SU-DHL-6 (cell line): ENCODE results near the gene ZNF513.

Source experiments
- H2AFZ ChIP-seq: fragments of 200-600 bp; sonication (generic); 2 replicates; pipeline ENCODE4 v1.6.1; 2014; ENCODE audit warnings: low read depth, mild to moderate bottlenecking, moderate library complexity, mixed read lengths, antibody characterized with exemption, low read length; ENCODE audit not compliant: severe bottlenecking
- H3F3A ChIP-seq: fragments of 200-600 bp; shearing (Covaris generic); 2 replicates; pipeline ENCODE4 v1.6.0; 2016; ENCODE audit warnings: antibody characterized with exemption, mild to moderate bottlenecking; ENCODE audit not compliant: insufficient read depth
- H3K27ac ChIP-seq: fragments of 200-600 bp; sonication (generic); 2 replicates; pipeline ENCODE4 v1.5.1; 2016; ENCODE audit warnings: low read depth, mild to moderate bottlenecking, low read length, moderate library complexity, mixed read lengths
- H3K27me3 ChIP-seq: fragments of 200-600 bp; sonication (generic), shearing (Covaris generic); 2 replicates; pipeline ENCODE4 v1.6.0; 2014; ENCODE audit warnings: mild to moderate bottlenecking, low read length
- H3K36me3 ChIP-seq: fragments of 200-600 bp; sonication (generic); 2 replicates; pipeline ENCODE4 v1.6.1; 2014; ENCODE audit warnings: mild to moderate bottlenecking, low read length, mixed read lengths
- H3K4me2 ChIP-seq: fragments of 300-600, 200-600 bp; shearing (Covaris generic), sonication (generic); 2 replicates; pipeline ENCODE4 v1.6.0; 2014; ENCODE audit warnings: low read length, low read depth, mild to moderate bottlenecking; ENCODE audit not compliant: poor library complexity, severe bottlenecking
- H3K4me3 ChIP-seq: fragments of 200-600 bp; sonication (generic); 2 replicates; pipeline ENCODE4 v1.5.1; 2014; ENCODE audit warnings: antibody characterized with exemption, low read length, mild to moderate bottlenecking, mixed read lengths; ENCODE audit not compliant: insufficient read depth, poor library complexity, severe bottlenecking
- H3K79me2 ChIP-seq: fragments of 200-600 bp; sonication (generic); 2 replicates; pipeline ENCODE4 v1.6.1; 2014; ENCODE audit warnings: mild to moderate bottlenecking, low read length, moderate library complexity; ENCODE audit not compliant: insufficient read depth
- H3K9ac ChIP-seq: fragments of 200-600 bp; sonication (generic); 2 replicates; pipeline ENCODE4 v1.7.0; 2014; ENCODE audit warnings: mild to moderate bottlenecking, low read length
- H3K9me2 ChIP-seq: fragments of 200-600 bp; sonication (generic); replicated peaks from 2 replicates; pipeline ENCODE4 v1.6.1; 2014; ENCODE audit warnings: low read length; ENCODE audit not compliant: insufficient read depth
- H3K9me3 ChIP-seq: fragments of 200-600 bp; sonication (generic); 2 replicates; pipeline ENCODE4 v1.6.1; 2014; ENCODE audit warnings: low read length, mixed read lengths; ENCODE audit not compliant: insufficient read depth
- H4K20me1 ChIP-seq: fragments of 200-600 bp; sonication (generic); 2 replicates; pipeline ENCODE4 v1.6.1; 2014; ENCODE audit warnings: low read depth, mild to moderate bottlenecking, antibody characterized with exemption, low read length, moderate library complexity, mixed read lengths
- CTCF ChIP-seq: fragments of 200-600 bp; sonication (generic); IDR thresholded peaks from one replicate; pipeline ENCODE4 v1.5.1; 2017; ENCODE audit warnings: antibody characterized with exemption, mild to moderate bottlenecking, low read length, moderate library complexity; ENCODE audit not compliant: insufficient read depth, poor library complexity, severe bottlenecking
- EZH2phosphoT487 ChIP-seq: fragments of 200-600 bp; sonication (generic), shearing (Covaris generic); conservative IDR thresholded peaks from 2 replicates; pipeline ENCODE4 v1.6.1; 2018; ENCODE audit warnings: mild to moderate bottlenecking, antibody characterized with exemption, low read length, moderate library complexity, mixed read lengths

Gene ZNF513

GRCh38 chr2:27390822-27391679 is 10.5 kb upstream of the ZNF513 start:
- no peak overlapping the region for H3K4me3 ChIP-seq
- no peak overlapping the region for H3K27ac ChIP-seq
- no peaks in the 10 kb centered on the region for H3K9me2 ChIP-seq
- no peaks in the 10 kb centered on the region for H3K9me3 ChIP-seq
- no peak overlapping the region for H2AFZ ChIP-seq
- H3K36me3 ChIP-seq, result peaks cover 7% of the 10 kb centered on the region; the same call in 1 of the 2 replicates
- peaks cover 16% of the 10 kb centered on the region; the same call in 1 of the 2 replicates for H4K20me1 ChIP-seq
- no peaks in the 10 kb centered on the region for H3K27me3 ChIP-seq
- H3K9ac ChIP-seq, result no peak overlapping the region
- TF ChIP-seq CTCF (no peak), EZH2phosphoT487 (no peak)
- peaks cover 80% of the 10 kb centered on the region for H3K79me2 ChIP-seq
- no peaks in the 10 kb centered on the region for H3F3A ChIP-seq
- H3K4me2 ChIP-seq, result no peak overlapping the region

GRCh38 chr2:27381577-27382181 is 1.1 kb upstream of the ZNF513 start:
- no peak overlapping the region for H3K9ac ChIP-seq
- TF ChIP-seq CTCF (no peak), EZH2phosphoT487 (no peak)
- H3K36me3 ChIP-seq, result peaks cover 21% of the 10 kb centered on the region; the same call in 1 of the 2 replicates

GRCh38 chr2:27379836-27380625 is 503 bp downstream of the ZNF513 start:
- Histone ChIP-seq H3K4me3 (peak overlapping the region; percentile 81), H3K9me3 (no peaks in the 10 kb centered on the region), H2AFZ (no peak overlapping the region), H3K36me3 (0 out of 2 replicates have a peak, but pooled peaks cover 9% of the 10 kb centered on the region), H4K20me1 (no peaks in the 10 kb centered on the region), H3K9ac (peak overlapping the region; percentile 78), H3K27me3 (no peaks in the 10 kb centered on the region), H3K9me2 (no peaks in the 10 kb centered on the region), H3K4me2 (peak overlapping the region; percentile 80), H3K27ac (peak overlapping the region; percentile 75), H3F3A (peaks cover 30% of the 10 kb centered on the region), H3K79me2 (0 out of 2 replicates have a peak, but pooled peaks cover 7% of the 10 kb centered on the region)
- TF ChIP-seq CTCF (no peak), EZH2phosphoT487 (no peak)

More at GRCh38 chr2:27381577-27382181, 1.1 kb upstream of the ZNF513 start:
- no peak overlapping the region for H3K4me3 ChIP-seq
- peak overlapping the region; percentile 75 for H3K27ac ChIP-seq
- H2AFZ ChIP-seq, result no peak overlapping the region
- 0 out of 2 replicates have a peak, but pooled peaks cover 7% of the 10 kb centered on the region for H3K79me2 ChIP-seq
- H4K20me1 ChIP-seq, result no peaks in the 10 kb centered on the region
- H3K9me2 ChIP-seq, result no peaks in the 10 kb centered on the region
- no peaks in the 10 kb centered on the region for H3K9me3 ChIP-seq
- no peaks in the 10 kb centered on the region for H3K27me3 ChIP-seq
- peaks cover 30% of the 10 kb centered on the region for H3F3A ChIP-seq
- H3K4me2 ChIP-seq, result no peak overlapping the region
